Fibroblast of lung (primary cell): Measurements from ENCODE around the gene NOS3. TPM values are rescaled to one million over a fixed set of nuclear protein-coding genes. Genes with fewer than 3 reads are reported as not detected.

Experiments
- DNase-seq, 2 donors: peaks; one replicate each; pipeline versions ENCODE4 v3.0.0 to v3.0.0-alpha.2; 2010; ENCODE audit warnings: low read depth in 2 of 2
- H2AFZ ChIP-seq: 2 replicates; pipeline ENCODE4 v1.5.1; 2012; ENCODE audit warnings: low read length, control low read depth, inconsistent platforms
- H3K27ac ChIP-seq: 2 replicates; pipeline ENCODE4 v1.5.1; 2011; ENCODE audit warnings: low read length, control low read depth; ENCODE audit not compliant: insufficient read depth
- H3K27me3 ChIP-seq: 2 replicates; pipeline ENCODE4 v1.5.1; 2011; ENCODE audit warnings: mild to moderate bottlenecking, low read length; ENCODE audit not compliant: control insufficient read depth, insufficient read depth
- H3K36me3 ChIP-seq: 2 replicates; pipeline ENCODE4 v1.5.1; 2011; ENCODE audit warnings: low read length; ENCODE audit not compliant: control insufficient read depth, insufficient read depth
- H3K4me1 ChIP-seq: 2 replicates; pipeline ENCODE4 v1.5.1; 2011; ENCODE audit warnings: low read length; ENCODE audit not compliant: control insufficient read depth, insufficient read depth; ENCODE audit errors: extremely low read depth
- H3K4me2 ChIP-seq: 2 replicates; pipeline ENCODE4 v1.5.1; 2011; ENCODE audit warnings: low read length, control low read depth; ENCODE audit not compliant: insufficient read depth; ENCODE audit errors: extremely low read depth
- H3K4me3 ChIP-seq, 4 experiments: fragments of 200-600 bp in 1 of 4; sonication (generic) in 1 of 4; replicated peaks in 1 of 4; 2 replicates each; pipeline ENCODE4 v1.5.1; 2011 to 2016; ENCODE audit warnings: low read length in 4 of 4, low read depth in 3 of 4, mild to moderate bottlenecking in 3 of 4, control low read depth in 2 of 4, inconsistent platforms in 1 of 4, mixed read lengths in 1 of 4; ENCODE audit not compliant: insufficient read depth in 1 of 4; ENCODE audit errors: control extremely low read depth in 1 of 4
- H3K79me2 ChIP-seq: 2 replicates; pipeline ENCODE4 v1.5.1; 2012; ENCODE audit warnings: mild to moderate bottlenecking, low read length, inconsistent platforms; ENCODE audit not compliant: control insufficient read depth, insufficient read depth
- H3K9ac ChIP-seq: 2 replicates; pipeline ENCODE4 v1.5.1; 2011; ENCODE audit warnings: mild to moderate bottlenecking, low read length, control low read depth; ENCODE audit not compliant: insufficient read depth
- H3K9me3 ChIP-seq: 2 replicates; pipeline ENCODE4 v1.5.1; 2012; ENCODE audit warnings: low read depth, low read length; ENCODE audit not compliant: control insufficient read depth, insufficient read depth
- H4K20me1 ChIP-seq: 2 replicates; pipeline ENCODE4 v1.5.1; 2011; ENCODE audit warnings: low read length; ENCODE audit not compliant: control insufficient read depth, insufficient read depth; ENCODE audit errors: extremely low read depth
- CTCF ChIP-seq, 2 donors: IDR thresholded peaks in 1 of 2; conservative IDR thresholded peaks in 1 of 2; 1 replicate in 1 of 2; 2 replicates in 1 of 2; pipeline ENCODE4 v1.5.1; 2011 to 2012; ENCODE audit warnings: low read length in 2 of 2, control low read depth in 1 of 2, inconsistent platforms in 1 of 2, low read depth in 1 of 2, mild to moderate bottlenecking in 1 of 2
- EZH2 ChIP-seq: IDR thresholded peaks from 2 replicates; pipeline ENCODE4 v1.5.1; 2012; ENCODE audit warnings: low read length, control low read depth, mild to moderate bottlenecking; ENCODE audit errors: missing control alignments
- polyA plus RNA-seq, 2 donors: library from polyadenylated mRNA; depleted of rRNA in 1 of 2; stranded (reverse) in 1 of 2; unstranded in 1 of 2; fragments of >200 nt; gene quantifications; 2 replicates each; pipeline ENCODE4 v1.2.1, GENCODE V29; 2011 to 2012; ENCODE audit warnings: missing spikeins in 1 of 2
- total RNA-seq: library from RNA; depleted of rRNA; stranded (reverse); fragments of >200 nt; gene quantifications from 2 replicates; pipeline ENCODE4 v1.2.1, GENCODE V29; 2014

The NOS3 gene
- total and polyA plus RNA-seq, 2 donors (not counting 1 experiment from before 2014, with no cell fraction given): 0.12 to 0.50 TPM

GRCh38 chr7:150963707-150964559 is 26.9 kb upstream of the NOS3 start:
- Histone ChIP-seq H3K79me2 (no peaks in the 10 kb centered on the region), H3K4me3 (no peak overlapping the region), H3K9me3 (no peaks in the 10 kb centered on the region), H3K4me2 (no peak overlapping the region), H3K4me1 (peaks cover 3% of the 10 kb centered on the region), H4K20me1 (no peaks in the 10 kb centered on the region), H3K36me3 (no peaks in the 10 kb centered on the region), H2AFZ (no peak overlapping the region), H3K27me3 (peaks cover 8% of the 10 kb centered on the region), H3K9ac (no peak overlapping the region), H3K27ac (no peak overlapping the region)
- DNase-seq: no peak
- no peak for TF ChIP-seq CTCF (conservative IDR thresholded peaks at IDR 0.05 in 1 of 2, IDR thresholded peaks at IDR 0.05 in 1 of 2; ENCODE audit: low read depth in 1 of 2, low read length in 2 of 2)

- TF ChIP-seq CTCF (conservative IDR thresholded peaks at IDR 0.05 in 1 of 2, IDR thresholded peaks at IDR 0.05 in 1 of 2; ENCODE audit: low read depth in 1 of 2, low read length in 2 of 2) (no peak), EZH2 (no peak)
- Histone ChIP-seq H3K4me1 (peaks cover 3% of the 10 kb centered on the region), H3K9me3 (no peaks in the 10 kb centered on the region), H4K20me1 (no peaks in the 10 kb centered on the region), H3K4me3 (no peak overlapping the region), H2AFZ (no peak overlapping the region), H3K4me2 (no peak overlapping the region), H3K79me2 (no peaks in the 10 kb centered on the region), H3K27me3 (peaks cover 12% of the 10 kb centered on the region), H3K36me3 (no peaks in the 10 kb centered on the region), H3K27ac (no peak overlapping the region), H3K9ac (no peak overlapping the region)
- no peak for DNase-seq
These were observed 26.2 kb upstream of the NOS3 start for GRCh38 chr7:150964593-150965111.

- Histone ChIP-seq H3K4me1 (peaks cover 3% of the 10 kb centered on the region), H3K9ac (no peak overlapping the region), H3K9me3 (no peaks in the 10 kb centered on the region), H2AFZ (no peak overlapping the region), H3K4me3 (no peak overlapping the region), H3K4me2 (no peak overlapping the region), H3K27ac (no peak overlapping the region), H4K20me1 (no peaks in the 10 kb centered on the region), H3K27me3 (peaks cover 14% of the 10 kb centered on the region), H3K79me2 (no peaks in the 10 kb centered on the region), H3K36me3 (no peaks in the 10 kb centered on the region)
- TF ChIP-seq EZH2 (no peak), CTCF (conservative IDR thresholded peaks at IDR 0.05 in 1 of 2, IDR thresholded peaks at IDR 0.05 in 1 of 2; ENCODE audit: low read depth in 1 of 2, low read length in 2 of 2) (no peak)
- no peak for DNase-seq
These were observed 25.5 kb upstream of the NOS3 start for GRCh38 chr7:150965273-150965830.
